HG03108 (cell line): Measurements from ENCODE around the gene TRNP1.
"Not testable (repeated sequence)": the region's sequence is repeated elsewhere in the genome, so short reads cannot be mapped to it uniquely, and the experiment has no call there.

Experiments
- ATAC-seq: cut with Tn5 transposase; IDR thresholded peaks from one replicate; pipeline ENCODE4 v1.9.1; 2021; ENCODE audit warnings: moderate library complexity; ENCODE audit not compliant: unreplicated experiment

TRNP1 gene

DNA sequence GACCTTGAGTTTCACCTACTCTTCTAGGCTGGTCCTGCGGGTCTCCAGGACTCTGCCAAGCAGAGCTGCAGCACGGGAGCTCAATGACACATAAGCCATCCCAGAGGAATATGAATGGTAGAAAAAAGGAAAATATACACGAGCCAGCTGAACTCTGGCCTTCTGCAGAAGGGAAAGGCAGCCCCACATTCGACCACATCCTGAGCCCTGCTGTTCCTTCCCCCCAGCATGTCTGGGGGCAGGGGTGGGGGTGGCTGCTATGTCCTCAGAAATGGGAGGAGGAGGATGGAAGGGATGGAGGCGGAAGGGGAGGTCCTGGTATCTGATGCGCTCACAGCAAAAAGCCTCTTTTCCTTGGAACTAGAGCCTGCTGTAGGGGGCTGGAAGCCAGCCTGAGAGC, 21.1 kb upstream of the TRNP1 start:
- no peak for ATAC-seq

DNA sequence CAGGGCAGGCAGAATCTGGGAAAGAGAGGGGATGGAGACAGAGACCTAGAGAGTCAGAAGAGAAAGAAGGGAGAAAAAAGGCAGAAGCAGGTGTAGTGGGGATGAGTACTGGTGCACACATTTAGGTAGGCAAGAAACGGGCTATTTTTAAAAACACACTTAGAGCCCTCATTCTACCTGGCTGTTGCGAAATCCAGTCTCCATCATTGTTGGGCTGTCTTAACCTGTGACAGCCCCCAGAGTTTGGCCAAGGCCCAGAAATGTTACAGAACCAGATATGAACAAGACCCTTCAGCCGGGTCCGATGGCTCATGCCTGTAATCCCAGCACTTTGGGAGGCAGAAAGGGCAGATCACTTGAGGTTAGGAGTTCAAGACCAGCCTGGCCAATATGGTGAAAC, 20.7 kb upstream of the TRNP1 start:
- no peak for ATAC-seq

DNA sequence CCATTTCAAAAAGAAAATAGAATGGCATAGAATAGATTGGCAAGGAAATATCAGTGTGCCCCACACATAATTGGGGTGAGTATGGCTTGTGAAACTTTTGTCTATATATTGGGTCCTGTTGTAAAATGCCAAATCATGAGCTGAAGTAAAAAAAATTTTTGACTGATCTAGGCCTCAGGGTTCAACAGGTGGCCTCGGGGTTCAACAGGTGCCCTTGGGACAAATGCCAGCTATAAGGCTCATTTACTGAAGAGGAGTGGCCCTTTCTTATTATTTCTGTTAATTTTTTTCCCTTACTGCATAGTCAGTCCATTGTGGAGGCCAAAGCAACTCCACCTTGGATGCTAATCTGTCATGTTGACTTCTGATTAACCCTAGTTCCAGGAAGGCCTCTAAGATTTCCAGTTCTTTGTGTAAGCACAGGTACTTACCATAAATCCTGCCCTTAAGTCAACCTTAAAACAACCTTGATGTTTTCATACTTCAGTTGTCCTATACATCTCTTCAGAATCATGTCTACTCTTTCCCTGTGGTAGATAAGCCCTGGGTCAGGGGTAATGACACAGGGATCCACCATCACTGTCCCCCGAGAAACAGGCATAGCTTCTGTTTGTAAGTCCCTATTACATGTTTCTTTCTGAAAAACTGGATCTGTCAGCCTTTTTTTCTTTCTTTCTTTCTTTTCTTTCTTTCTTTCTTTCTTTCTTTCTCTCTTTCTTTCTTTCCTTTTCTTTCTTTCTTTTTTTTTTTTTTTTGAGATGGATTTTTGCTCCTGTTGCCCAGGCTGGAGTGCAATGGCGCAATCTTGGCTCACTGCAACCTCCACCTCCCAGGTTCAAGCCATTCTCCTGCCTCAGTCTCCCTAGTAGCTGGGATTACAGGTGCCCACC, 16.6 kb upstream of the TRNP1 start:
- no peak for ATAC-seq

- no peak for ATAC-seq
Observed at GRCh38 chr1:26978901-26979300, 14.6 kb upstream of the TRNP1 start.

GRCh38 chr1:26981146-26981846, 12.2 kb upstream of the TRNP1 start:
- no peak for ATAC-seq

GRCh38 chr1:26983863-26984262, 9.6 kb upstream of the TRNP1 start:
- ATAC-seq, result no peak

DNA sequence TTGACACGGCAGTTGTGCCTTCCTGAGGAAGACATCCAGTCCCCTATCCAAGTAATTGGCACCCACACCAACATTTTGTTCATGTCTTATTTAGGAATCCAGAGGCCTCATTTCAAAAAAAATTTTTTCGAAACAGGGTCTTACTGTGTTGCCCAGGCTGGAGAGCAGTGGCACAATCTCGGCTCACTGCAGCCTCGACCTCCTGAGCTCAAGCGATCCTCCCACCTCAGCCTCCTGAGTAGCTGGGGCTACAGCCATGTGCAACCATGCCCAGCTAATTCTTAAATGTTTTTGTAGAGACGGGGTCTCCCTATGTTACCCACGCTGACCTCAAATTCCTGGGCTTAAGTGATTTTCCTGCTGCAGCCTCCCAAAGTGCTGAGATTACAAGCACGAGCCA, 9.2 kb upstream of the TRNP1 start:
- no peak for ATAC-seq

DNA sequence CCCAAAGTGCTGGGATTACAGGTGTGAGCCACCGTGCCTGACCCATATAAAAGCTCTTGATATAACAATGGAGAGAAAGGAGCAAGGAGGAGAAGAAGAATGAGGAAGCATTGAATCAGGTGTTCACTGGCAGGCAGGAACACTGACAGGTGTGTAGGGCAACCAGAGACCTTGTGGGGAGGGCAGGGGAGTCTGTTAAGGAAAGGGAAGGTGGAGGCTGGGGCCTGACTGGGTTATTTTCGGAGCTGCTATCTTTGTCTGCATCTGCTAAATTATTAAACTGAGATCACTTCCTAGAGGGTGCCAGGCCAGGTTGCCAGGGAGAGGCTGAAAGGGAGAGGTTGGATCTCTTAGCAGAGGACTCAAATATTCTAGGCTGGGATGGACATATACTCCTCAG, 6.8 kb upstream of the TRNP1 start:
- ATAC-seq, result no peak

GRCh38 chr1:26989403-26990109, 3.9 kb upstream of the TRNP1 start:
- not testable (repeated sequence) for ATAC-seq

GRCh38 chr1:26991310-26992116, 2.0 kb upstream of the TRNP1 start:
- ATAC-seq, result no peak

DNA sequence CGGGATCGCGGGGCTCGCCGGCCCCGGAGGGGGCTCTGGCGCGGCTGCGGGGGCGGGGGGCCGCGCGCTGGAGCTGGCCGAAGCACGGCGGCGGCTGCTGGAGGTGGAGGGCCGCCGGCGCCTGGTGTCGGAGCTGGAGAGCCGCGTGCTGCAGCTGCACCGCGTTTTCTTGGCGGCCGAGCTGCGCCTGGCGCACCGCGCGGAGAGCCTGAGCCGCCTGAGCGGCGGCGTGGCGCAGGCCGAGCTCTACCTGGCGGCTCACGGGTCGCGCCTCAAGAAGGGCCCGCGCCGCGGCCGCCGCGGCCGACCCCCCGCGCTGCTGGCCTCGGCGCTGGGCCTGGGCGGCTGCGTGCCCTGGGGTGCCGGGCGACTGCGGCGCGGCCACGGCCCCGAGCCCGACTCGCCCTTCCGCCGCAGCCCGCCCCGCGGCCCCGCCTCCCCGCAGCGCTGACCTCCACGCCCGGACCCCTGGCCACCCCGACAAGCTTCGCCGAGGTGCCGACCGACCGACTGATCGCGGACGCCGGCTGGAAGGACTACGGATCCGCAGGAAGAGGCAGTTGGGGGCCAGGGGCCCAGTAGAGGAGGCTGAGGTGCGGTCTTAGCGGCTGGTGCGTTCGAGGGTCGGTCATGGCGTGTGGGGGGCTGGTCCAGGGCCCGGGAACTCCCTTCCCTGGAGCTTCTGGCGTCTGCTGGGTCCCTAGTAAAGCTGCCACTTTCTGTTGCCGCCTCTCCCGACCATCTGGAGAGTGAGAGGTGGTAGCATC, 711 bp downstream of the TRNP1 start:
- ATAC-seq, result no peak

- ATAC-seq, result no peak
Observed at GRCh38 chr1:26994787-26995517, 1.5 kb downstream of the TRNP1 start.

DNA sequence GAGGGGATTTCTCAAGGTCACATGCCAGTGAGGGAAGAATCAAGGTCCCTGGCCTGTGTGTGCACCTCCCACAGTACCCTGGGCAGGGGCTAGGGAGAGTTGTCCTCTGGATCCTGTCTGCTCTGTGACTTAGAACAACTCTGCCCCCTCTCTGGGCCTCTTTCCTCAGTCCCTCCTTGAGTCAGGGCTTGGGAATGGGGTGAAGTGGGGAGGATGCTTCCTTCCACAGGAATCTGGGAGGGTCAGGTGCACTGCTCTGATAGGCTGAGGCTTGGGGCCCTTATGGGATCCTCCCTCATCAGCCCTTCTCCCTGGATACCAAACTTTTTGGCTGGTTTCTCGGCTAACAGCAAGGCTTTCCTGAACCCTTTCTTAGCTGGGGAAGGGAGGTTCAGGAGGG, 2.5 kb downstream of the TRNP1 start:
- ATAC-seq, result no peak

- ATAC-seq, result no peak
Observed at GRCh38 chr1:26996665-26997064, 3.2 kb downstream of the TRNP1 start.

DNA sequence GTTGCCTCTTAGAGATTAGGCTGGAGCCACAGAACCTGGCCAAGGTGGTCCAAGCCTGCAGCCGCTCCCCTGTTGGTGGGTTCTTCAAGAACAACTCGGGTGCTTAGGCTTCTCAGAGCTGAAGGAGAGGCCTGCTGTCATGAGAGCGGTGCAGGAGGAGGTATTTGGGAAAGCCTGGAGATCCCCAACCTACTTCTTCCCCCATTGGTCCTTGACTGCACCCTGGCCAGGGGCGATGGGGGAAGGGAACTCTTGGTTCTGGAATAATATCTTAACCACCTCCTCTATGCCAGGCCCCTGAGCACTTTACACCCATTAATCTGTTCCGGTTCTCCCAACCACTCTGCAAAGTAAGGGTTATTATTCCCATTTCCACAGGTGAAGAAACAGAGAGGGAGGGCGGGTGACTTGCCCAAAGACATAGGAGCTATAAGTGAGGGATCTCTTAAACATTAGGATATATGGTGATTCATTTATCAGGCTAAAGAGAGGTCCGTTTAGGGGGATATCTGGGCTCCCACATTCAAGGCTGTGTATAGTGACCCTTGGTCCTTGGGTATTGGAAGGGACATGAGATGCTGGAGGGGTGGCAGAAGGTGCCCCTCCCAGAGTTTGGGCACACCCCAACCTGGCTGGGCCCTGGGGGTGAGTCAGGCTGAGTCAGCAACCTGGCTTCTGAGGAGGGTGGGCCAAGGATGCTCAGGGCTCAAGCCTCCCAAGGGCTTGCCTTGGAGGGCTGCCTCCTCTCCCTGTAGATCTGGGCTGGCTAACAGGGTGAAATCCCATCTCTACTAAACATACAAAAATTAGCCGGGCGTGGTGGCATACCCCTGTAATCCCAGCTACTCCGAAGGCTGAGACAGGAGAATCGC, 5.2 kb downstream of the TRNP1 start:
- no peak for ATAC-seq

DNA sequence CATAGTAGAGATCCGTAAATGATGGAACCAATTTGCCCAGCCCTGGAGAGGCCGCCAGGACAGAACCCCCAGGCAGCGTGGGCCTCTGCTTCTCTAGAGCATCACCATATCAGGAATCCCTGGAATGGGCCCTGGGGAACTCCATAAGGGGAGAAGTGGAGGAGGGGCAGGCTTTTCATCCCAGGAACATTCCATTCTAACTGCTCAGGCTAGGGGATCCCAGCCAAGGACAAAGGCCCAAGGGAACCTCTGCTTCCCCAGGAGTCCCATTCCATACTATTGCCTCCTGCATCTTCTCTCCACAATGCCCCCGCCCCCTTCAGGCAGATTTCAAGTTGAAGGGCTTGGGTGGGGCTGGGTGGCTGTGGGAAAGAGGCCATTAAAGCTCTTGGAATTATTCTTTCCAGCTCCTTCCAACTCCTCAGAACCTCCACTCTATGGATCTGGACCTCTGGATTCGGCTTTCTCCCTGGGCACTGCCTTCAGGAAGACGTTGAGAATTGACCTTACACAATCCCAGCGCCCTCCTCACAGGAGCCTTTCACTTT, 6.0 kb downstream of the TRNP1 start:
- ATAC-seq, result no peak

GRCh38 chr1:27000090-27000816, 6.8 kb downstream of the TRNP1 start:
- no peak for ATAC-seq
